GM23338 (cell line): ENCODE measurements around the gene ALPI. TPM values are rescaled to one million over a fixed set of nuclear protein-coding genes. Genes with fewer than 3 reads are reported as not detected.
A peak's percentile ranks its signal among the peaks of the same experiment; 100 is the strongest.

Source experiments
- ATAC-seq: fragments of 200-7000 bp; cut with Tn5 transposase; 3 replicates; pipeline ENCODE4 v1.9.1; 2020
- DNase-seq: peaks from one replicate; pipeline ENCODE4 v3.0.0-alpha.2; 2015; ENCODE audit warnings: low spot score
- H2AFZ ChIP-seq: fragments of 200-600 bp; sonication (generic); 2 replicates; pipeline ENCODE4 v1.8.0; 2016; ENCODE audit warnings: antibody characterized with exemption, mild to moderate bottlenecking, moderate library complexity
- H3F3A ChIP-seq: fragments of 200-600 bp; sonication (generic); replicated peaks from 2 replicates; pipeline ENCODE4 v1.8.0; 2017; ENCODE audit warnings: antibody characterized with exemption, mixed run types, low read depth
- H3K27ac ChIP-seq: fragments of 200-600 bp; sonication (generic); 2 replicates; pipeline ENCODE4 v1.6.1; 2016; ENCODE audit warnings: low read depth
- H3K27me3 ChIP-seq: fragments of 200-600 bp; sonication (generic); 2 replicates; pipeline ENCODE4 v1.8.0; 2016; ENCODE audit warnings: mild to moderate bottlenecking, mixed run types, moderate library complexity; ENCODE audit not compliant: insufficient read depth
- H3K36me3 ChIP-seq: fragments of 200-600 bp; sonication (generic); 2 replicates; pipeline ENCODE4 v1.8.0; 2016; ENCODE audit warnings: mild to moderate bottlenecking; ENCODE audit not compliant: insufficient read depth
- H3K4me1 ChIP-seq: fragments of 200-600 bp; sonication (generic); 2 replicates; pipeline ENCODE4 v1.8.0; 2016; ENCODE audit warnings: mild to moderate bottlenecking, moderate library complexity; ENCODE audit not compliant: insufficient read depth
- H3K4me2 ChIP-seq: fragments of 200-600 bp; sonication (generic); 2 replicates; pipeline ENCODE4 v1.7.1; 2017; ENCODE audit warnings: mixed run types
- H3K4me3 ChIP-seq: fragments of 200-600 bp; sonication (generic); 2 replicates; pipeline ENCODE4 v1.6.1; 2016; ENCODE audit warnings: mixed run types
- H3K79me2 ChIP-seq: fragments of 200-600 bp; sonication (generic); replicated peaks from 2 replicates; pipeline ENCODE4 v1.8.0; 2017; ENCODE audit warnings: mild to moderate bottlenecking; ENCODE audit not compliant: insufficient read depth
- H3K9me2 ChIP-seq: fragments of 200-600 bp; sonication (generic); 2 replicates; pipeline ENCODE4 v1.8.0; 2017; ENCODE audit not compliant: insufficient read depth
- H4K20me1 ChIP-seq: fragments of 200-600 bp; sonication (generic); replicated peaks from 2 replicates; pipeline ENCODE4 v1.8.0; 2017; ENCODE audit warnings: mild to moderate bottlenecking; ENCODE audit not compliant: insufficient read depth
- H3K27ac Mint-ChIP-seq: 2 replicates; pipeline ENCODE4 v1.8.0; 2020; ENCODE audit warnings: inconsistent platforms, mild to moderate bottlenecking, moderate library complexity, mixed read lengths
- H3K27me3 Mint-ChIP-seq: 3 replicates; pipeline ENCODE4 v1.8.0; 2022; ENCODE audit warnings: low read depth, mild to moderate bottlenecking, moderate library complexity, mixed read lengths, inconsistent platforms; ENCODE audit not compliant: insufficient read depth, poor library complexity
- H3K36me3 Mint-ChIP-seq: 3 replicates; pipeline ENCODE4 v1.8.0; 2021; ENCODE audit warnings: low read depth, mild to moderate bottlenecking, inconsistent platforms, moderate library complexity, mixed read lengths
- H3K4me1 Mint-ChIP-seq: 3 replicates; pipeline ENCODE4 v1.8.0; 2020; ENCODE audit warnings: mild to moderate bottlenecking, inconsistent platforms, mixed read lengths
- H3K4me3 Mint-ChIP-seq: 3 replicates; pipeline ENCODE4 v1.8.0; 2021; ENCODE audit warnings: moderate library complexity, mild to moderate bottlenecking, inconsistent platforms, mixed read lengths
- H3K9me3 Mint-ChIP-seq: 3 replicates; pipeline ENCODE4 v1.8.0; 2020; ENCODE audit warnings: moderate library complexity, mild to moderate bottlenecking, inconsistent platforms, mixed read lengths
- EZH2 ChIP-seq: fragments of 200-600 bp; sonication (generic); IDR thresholded peaks from one replicate; pipeline ENCODE4 v1.8.0; 2017; ENCODE audit warnings: antibody characterized with exemption, mild to moderate bottlenecking, low read depth; ENCODE audit not compliant: unreplicated experiment
- EZH2phosphoT487 ChIP-seq: fragments of 200-600 bp; sonication (generic); IDR thresholded peaks from one replicate; pipeline ENCODE4 v1.8.1; 2018; ENCODE audit warnings: antibody characterized with exemption; ENCODE audit not compliant: unreplicated experiment
- POLR2AphosphoS5 ChIP-seq: IDR thresholded peaks from 2 replicates; pipeline ENCODE4 v1.6.1; 2016; ENCODE audit warnings: antibody characterized with exemption, low read depth
- ZNF114 ChIP-seq: fragments of 250-450 bp; sonication (Bioruptor Pico); IDR thresholded peaks from 2 replicates; pipeline ENCODE4 v1.5.0; 2020; ENCODE audit warnings: mild to moderate bottlenecking, moderate library complexity
- polyA plus RNA-seq: library from polyadenylated mRNA; unstranded; fragments of >200 nt; fragmentation: Nextera tagmentation; extraction: Ambion mirVana; gene quantifications from 2 replicates; pipeline ENCODE4 v1.2.1, GENCODE V29; 2016
- total RNA-seq: library from RNA; depleted of rRNA; stranded (reverse); fragments of >200 nt; shearing (Covaris generic); gene quantifications from 2 replicates; pipeline ENCODE4 v1.2.3, GENCODE V29; 2014
- TF ChIP-seq, protein P1 (sequence below): fragments of 250-450 bp; sonication (Bioruptor Pico); IDR thresholded peaks from 2 replicates; pipeline ENCODE4 v1.5.0; 2020; ENCODE audit warnings: mild to moderate bottlenecking, moderate library complexity
- TF ChIP-seq, protein P2 (sequence below): IDR thresholded peaks from 2 replicates; pipeline ENCODE4 v1.6.1; 2016; ENCODE audit warnings: antibody characterized with exemption

The ALPI gene
- total and polyA plus RNA-seq, 2 experiments from 2014 or later = not detected

DNA sequence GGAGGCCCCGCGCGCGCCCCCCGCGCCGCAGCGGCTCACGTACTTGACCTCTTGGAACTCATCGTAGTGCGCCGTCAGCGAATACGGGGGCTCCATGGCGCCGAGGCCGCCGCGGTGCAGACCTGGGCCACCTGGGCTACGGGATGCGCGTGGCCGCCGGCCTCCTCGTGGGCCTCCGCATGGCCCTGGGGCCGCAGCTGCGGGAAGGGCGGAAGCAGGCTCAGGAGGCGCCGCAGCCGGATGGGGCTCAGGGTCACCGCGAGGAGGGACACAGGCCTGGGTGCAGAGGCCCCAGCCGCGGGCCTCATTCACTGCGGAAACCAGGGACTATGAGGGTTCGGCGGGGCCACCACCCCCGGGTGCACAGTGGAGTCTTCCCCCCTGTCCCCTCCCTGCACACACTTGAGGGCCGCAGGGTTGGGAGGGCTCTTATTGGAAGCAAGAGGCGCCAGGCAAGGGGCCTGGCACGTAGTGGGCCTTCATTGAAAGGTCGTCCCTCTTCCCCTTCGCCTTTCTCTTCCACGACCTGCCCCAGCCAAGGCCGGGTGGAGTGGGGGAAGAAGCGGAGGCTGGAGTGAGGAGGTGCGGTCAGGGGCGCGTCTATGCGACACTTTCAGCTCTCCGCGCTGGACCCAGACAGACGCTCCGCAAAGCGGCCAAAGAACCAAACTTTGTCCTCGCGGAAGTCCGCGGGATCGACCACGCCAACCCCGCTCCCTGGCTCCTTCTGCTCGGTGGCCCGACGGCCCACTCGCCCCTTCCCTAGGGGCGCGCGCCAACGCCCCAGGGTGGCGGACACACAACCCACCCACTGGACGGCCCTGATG lies 30.8 kb downstream of the ALPI start:
- Mint-ChIP-seq H3K36me3 (no peaks in the 10 kb centered on the region; the same call in 2 of the 3 replicates), H3K27me3 (peaks cover 72% of the 10 kb centered on the region), H3K9me3 (no peaks in the 10 kb centered on the region), H3K4me1 (peaks cover 30% of the 10 kb centered on the region), H3K27ac (no peak overlapping the region), H3K4me3 (peak overlapping the region; percentile 69)
- H2AFZ ChIP-seq = peak overlapping the region; percentile 81; the same call in 1 of the 2 replicates
- 0 out of 2 replicates have a peak, but pooled peaks cover 5% of the 10 kb centered on the region for H3F3A ChIP-seq
- no peaks in the 10 kb centered on the region for H3K79me2 ChIP-seq
- peaks cover 19% of the 10 kb centered on the region for H3K4me1 ChIP-seq
- H3K27ac ChIP-seq = no peak overlapping the region
- H3K9me2 ChIP-seq = no peaks in the 10 kb centered on the region
- peak overlapping the region; percentile 85 for H3K4me2 ChIP-seq
- ATAC-seq (peak; percentile 1), DNase-seq (peak; percentile 36)
- no peaks in the 10 kb centered on the region for H4K20me1 ChIP-seq
- H3K36me3 ChIP-seq = no peaks in the 10 kb centered on the region
- TF ChIP-seq, protein P1, sequence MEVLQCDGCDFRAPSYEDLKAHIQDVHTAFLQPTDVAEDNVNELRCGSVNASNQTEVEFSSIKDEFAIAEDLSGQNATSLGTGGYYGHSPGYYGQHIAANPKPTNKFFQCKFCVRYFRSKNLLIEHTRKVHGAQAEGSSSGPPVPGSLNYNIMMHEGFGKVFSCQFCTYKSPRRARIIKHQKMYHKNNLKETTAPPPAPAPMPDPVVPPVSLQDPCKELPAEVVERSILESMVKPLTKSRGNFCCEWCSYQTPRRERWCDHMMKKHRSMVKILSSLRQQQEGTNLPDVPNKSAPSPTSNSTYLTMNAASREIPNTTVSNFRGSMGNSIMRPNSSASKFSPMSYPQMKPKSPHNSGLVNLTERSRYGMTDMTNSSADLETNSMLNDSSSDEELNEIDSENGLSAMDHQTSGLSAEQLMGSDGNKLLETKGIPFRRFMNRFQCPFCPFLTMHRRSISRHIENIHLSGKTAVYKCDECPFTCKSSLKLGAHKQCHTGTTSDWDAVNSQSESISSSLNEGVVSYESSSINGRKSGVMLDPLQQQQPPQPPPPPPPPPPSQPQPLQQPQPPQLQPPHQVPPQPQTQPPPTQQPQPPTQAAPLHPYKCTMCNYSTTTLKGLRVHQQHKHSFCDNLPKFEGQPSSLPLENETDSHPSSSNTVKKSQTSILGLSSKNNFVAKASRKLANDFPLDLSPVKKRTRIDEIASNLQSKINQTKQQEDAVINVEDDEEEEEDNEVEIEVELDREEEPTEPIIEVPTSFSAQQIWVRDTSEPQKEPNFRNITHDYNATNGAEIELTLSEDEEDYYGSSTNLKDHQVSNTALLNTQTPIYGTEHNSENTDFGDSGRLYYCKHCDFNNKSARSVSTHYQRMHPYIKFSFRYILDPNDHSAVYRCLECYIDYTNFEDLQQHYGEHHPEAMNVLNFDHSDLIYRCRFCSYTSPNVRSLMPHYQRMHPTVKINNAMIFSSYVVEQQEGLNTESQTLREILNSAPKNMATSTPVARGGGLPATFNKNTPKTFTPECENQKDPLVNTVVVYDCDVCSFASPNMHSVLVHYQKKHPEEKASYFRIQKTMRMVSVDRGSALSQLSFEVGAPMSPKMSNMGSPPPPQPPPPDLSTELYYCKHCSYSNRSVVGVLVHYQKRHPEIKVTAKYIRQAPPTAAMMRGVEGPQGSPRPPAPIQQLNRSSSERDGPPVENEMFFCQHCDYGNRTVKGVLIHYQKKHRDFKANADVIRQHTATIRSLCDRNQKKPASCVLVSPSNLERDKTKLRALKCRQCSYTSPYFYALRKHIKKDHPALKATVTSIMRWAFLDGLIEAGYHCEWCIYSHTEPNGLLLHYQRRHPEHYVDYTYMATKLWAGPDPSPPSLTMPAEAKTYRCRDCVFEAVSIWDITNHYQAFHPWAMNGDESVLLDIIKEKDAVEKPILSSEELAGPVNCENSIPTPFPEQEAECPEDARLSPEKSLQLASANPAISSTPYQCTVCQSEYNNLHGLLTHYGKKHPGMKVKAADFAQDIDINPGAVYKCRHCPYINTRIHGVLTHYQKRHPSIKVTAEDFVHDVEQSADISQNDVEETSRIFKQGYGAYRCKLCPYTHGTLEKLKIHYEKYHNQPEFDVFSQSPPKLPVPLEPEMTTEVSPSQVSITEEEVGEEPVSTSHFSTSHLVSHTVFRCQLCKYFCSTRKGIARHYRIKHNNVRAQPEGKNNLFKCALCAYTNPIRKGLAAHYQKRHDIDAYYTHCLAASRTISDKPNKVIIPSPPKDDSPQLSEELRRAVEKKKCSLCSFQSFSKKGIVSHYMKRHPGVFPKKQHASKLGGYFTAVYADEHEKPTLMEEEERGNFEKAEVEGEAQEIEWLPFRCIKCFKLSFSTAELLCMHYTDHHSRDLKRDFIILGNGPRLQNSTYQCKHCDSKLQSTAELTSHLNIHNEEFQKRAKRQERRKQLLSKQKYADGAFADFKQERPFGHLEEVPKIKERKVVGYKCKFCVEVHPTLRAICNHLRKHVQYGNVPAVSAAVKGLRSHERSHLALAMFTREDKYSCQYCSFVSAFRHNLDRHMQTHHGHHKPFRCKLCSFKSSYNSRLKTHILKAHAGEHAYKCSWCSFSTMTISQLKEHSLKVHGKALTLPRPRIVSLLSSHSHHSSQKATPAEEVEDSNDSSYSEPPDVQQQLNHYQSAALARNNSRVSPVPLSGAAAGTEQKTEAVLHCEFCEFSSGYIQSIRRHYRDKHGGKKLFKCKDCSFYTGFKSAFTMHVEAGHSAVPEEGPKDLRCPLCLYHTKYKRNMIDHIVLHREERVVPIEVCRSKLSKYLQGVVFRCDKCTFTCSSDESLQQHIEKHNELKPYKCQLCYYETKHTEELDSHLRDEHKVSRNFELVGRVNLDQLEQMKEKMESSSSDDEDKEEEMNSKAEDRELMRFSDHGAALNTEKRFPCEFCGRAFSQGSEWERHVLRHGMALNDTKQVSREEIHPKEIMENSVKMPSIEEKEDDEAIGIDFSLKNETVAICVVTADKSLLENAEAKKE (CRISPR knock-in tag) = no peak
- TF ChIP-seq ZNF114 = no peak
- peak; percentile 36 for TF ChIP-seq EZH2phosphoT487
- 0 out of 2 replicates have a peak, but pooled peaks have one; percentile 0 for TF ChIP-seq POLR2AphosphoS5
- TF ChIP-seq EZH2 = peak; percentile 79
- TF ChIP-seq, protein P2, sequence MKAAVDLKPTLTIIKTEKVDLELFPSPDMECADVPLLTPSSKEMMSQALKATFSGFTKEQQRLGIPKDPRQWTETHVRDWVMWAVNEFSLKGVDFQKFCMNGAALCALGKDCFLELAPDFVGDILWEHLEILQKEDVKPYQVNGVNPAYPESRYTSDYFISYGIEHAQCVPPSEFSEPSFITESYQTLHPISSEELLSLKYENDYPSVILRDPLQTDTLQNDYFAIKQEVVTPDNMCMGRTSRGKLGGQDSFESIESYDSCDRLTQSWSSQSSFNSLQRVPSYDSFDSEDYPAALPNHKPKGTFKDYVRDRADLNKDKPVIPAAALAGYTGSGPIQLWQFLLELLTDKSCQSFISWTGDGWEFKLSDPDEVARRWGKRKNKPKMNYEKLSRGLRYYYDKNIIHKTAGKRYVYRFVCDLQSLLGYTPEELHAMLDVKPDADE = no peak
- H3K4me3 ChIP-seq = peak overlapping the region; percentile 62
- H3K27me3 ChIP-seq = peaks cover 67% of the 10 kb centered on the region
